Suprapubic skin (tissue), 4 donors: ENCODE results near the gene RAVER1. TPM values are rescaled to one million over a fixed set of nuclear protein-coding genes. Genes with fewer than 3 reads are reported as not detected.

Experiments used
- DNase-seq, 2 donors: peaks; one replicate each; pipeline ENCODE4 v3.0.0-alpha.2; 2019; ENCODE audit warnings: low spot score in 2 of 2
- H3K27ac ChIP-seq: fragments of 200-600 bp; sonication (generic); one replicate; pipeline ENCODE4 v1.5.1; 2019
- H3K27me3 ChIP-seq: fragments of 200-600 bp; sonication (generic); one replicate; pipeline ENCODE4 v1.5.1; 2019
- H3K36me3 ChIP-seq: fragments of 200-600 bp; sonication (generic); one replicate; pipeline ENCODE4 v1.5.1; 2019
- H3K4me1 ChIP-seq: fragments of 200-600 bp; sonication (generic); one replicate; pipeline ENCODE4 v1.5.1; 2019
- H3K4me3 ChIP-seq: fragments of 200-600 bp; sonication (generic); one replicate; pipeline ENCODE4 v1.5.1; 2019; ENCODE audit warnings: mild to moderate bottlenecking
- H3K9me3 ChIP-seq: fragments of 200-600 bp; sonication (generic); one replicate; pipeline ENCODE4 v1.5.1; 2019
- EP300 ChIP-seq: sonication (generic); formaldehyde crosslinking; IDR thresholded peaks from one replicate; pipeline ENCODE4 v1.6.1; 2017; ENCODE audit warnings: antibody characterized with exemption
- POLR2A ChIP-seq, 2 donors: fragments of 450-650 bp; IDR thresholded peaks; one replicate each; pipeline ENCODE4 v1.6.1; 2017; ENCODE audit warnings: antibody characterized with exemption in 2 of 2, mild to moderate bottlenecking in 2 of 2, moderate library complexity in 2 of 2
- POLR2AphosphoS5 ChIP-seq, 3 donors: sonication (generic); formaldehyde crosslinking; IDR thresholded peaks; one replicate each; pipeline ENCODE4 v1.6.1; 2017; ENCODE audit warnings: antibody characterized with exemption in 3 of 3
- whole genome bisulfite sequencing: methylation state at CpG from one replicate; pipeline ENCODE4 v1.1.5; 2018; 5-methylcytosine and 5-hydroxymethylcytosine counted together
- total RNA-seq, 4 donors: library from RNA; depleted of rRNA; stranded (reverse); fragments of >200 nt; gene quantifications; one replicate each; pipeline ENCODE4 v1.1.0, GENCODE V29; 2016
- TF ChIP-seq, protein P1 (sequence below), 2 donors: fragments of 200-600 bp in 1 of 2; fragments of 450-650 bp in 1 of 2; sonication (generic) in 1 of 2; IDR thresholded peaks; one replicate each; pipeline ENCODE4 v1.5.1; 2016 to 2019; ENCODE audit warnings: antibody characterized with exemption in 2 of 2, mild to moderate bottlenecking in 1 of 2, moderate library complexity in 1 of 2

Gene RAVER1
- total RNA-seq, 4 donors from 2014 or later: 18.4 to 27.8 (median 24.8) TPM

DNA sequence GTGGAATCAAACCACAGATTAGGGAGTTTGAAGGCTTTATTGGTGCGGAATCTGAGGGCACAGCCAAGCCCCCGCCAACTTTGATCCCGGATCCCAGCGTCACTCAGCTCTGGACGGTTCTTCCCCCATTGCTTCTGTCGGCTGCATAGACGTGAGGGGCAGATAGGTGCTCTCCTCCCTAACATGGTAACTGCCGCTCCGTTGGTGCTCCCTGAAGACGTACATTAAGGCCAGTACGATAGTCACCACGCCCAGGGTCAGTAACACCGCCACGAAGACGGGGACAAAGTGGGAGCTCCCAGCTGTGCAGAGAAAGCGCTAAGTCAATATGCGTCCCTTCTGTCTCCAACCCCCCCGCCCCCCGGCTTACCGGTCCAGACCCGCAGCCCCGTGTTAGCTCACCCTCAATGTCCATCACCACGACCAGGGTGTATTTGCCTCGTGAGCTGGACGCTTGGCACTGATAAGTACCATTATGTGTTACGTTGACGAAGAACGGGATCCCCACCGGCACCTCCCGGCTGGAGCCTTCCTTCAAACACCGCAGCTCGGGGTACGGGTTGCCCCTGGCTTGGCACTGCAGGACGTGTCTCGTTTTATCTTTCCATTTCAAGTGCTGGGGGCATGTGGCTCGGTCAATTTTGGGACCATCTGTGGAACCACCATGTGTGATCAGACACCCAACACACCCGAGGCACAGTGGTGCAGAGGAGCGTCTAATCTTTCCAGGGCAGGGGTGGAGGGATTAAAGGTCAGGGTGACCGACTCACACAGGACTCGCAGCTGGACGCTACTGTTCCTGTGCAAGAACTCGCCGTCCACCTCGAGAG, 644 bp upstream of the RAVER1 start:
- H3K9me3 ChIP-seq: no peaks in the 10 kb centered on the region
- peak overlapping the region; percentile 85 for H3K4me3 ChIP-seq
- H3K36me3 ChIP-seq: peaks cover 16% of the 10 kb centered on the region
- WGBS: under 1% methylated on average over 19 of the region's 44 CpGs
- DNase-seq: no peak
- peaks cover 31% of the 10 kb centered on the region for H3K4me1 ChIP-seq
- TF ChIP-seq, protein P1, sequence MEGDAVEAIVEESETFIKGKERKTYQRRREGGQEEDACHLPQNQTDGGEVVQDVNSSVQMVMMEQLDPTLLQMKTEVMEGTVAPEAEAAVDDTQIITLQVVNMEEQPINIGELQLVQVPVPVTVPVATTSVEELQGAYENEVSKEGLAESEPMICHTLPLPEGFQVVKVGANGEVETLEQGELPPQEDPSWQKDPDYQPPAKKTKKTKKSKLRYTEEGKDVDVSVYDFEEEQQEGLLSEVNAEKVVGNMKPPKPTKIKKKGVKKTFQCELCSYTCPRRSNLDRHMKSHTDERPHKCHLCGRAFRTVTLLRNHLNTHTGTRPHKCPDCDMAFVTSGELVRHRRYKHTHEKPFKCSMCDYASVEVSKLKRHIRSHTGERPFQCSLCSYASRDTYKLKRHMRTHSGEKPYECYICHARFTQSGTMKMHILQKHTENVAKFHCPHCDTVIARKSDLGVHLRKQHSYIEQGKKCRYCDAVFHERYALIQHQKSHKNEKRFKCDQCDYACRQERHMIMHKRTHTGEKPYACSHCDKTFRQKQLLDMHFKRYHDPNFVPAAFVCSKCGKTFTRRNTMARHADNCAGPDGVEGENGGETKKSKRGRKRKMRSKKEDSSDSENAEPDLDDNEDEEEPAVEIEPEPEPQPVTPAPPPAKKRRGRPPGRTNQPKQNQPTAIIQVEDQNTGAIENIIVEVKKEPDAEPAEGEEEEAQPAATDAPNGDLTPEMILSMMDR (IDR thresholded peaks at IDR 0.05): no peak
- TF ChIP-seq POLR2AphosphoS5 (IDR thresholded peaks at IDR 0.05) (no peak), EP300 (no peak), POLR2A (IDR thresholded peaks at IDR 0.05) (no peak)
- H3K27ac ChIP-seq: peak overlapping the region; percentile 86
- H3K27me3 ChIP-seq: no peaks in the 10 kb centered on the region

DNA sequence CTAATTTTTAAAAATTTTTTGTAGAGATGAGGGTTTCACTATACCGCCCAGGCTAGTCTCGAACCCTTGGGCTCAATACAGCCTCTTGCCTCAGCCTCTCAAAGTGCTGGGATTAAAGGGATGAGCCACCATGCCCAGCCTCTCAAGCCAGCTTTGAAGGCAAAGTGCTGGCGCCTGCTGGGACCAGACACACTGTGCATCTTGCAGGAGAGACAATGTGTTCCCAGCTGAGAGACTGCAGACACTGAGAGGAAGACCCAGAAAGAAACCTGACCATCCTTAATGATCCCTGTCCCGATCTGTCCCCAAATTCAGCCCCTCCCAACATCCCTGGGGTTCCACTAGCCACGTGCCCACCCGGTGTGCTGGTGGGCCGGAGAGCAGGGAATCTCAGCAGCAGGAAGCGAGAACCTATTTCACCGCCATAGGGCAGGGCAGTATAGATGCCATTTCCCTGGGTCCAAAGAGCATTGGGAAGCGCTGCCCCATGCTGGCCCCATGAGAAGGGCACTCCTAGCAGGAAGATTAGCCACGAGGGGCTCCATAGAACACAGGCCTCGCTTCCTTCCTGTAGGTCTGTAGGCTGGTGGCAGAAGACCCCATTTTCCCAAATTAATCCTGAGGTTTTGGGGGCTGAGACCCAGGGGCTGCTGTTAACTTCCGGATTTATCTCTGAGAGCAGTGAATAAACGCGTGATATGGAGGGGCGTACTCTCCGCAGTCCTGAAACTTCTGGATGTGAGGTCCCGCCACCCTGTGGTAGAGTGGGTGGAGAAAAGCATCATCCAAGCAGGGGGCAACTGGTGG, 968 bp downstream of the RAVER1 start:
- no peaks in the 10 kb centered on the region for H3K27me3 ChIP-seq
- TF ChIP-seq EP300 (no peak), POLR2AphosphoS5 (IDR thresholded peaks at IDR 0.05) (no peak)
- WGBS: 36% methylated on average over 18 of the region's 18 CpGs
- peaks cover 32% of the 10 kb centered on the region for H3K36me3 ChIP-seq
- H3K4me3 ChIP-seq: peak overlapping the region; percentile 85
- no peaks in the 10 kb centered on the region for H3K9me3 ChIP-seq
- DNase-seq: no peak
- H3K4me1 ChIP-seq: peaks cover 31% of the 10 kb centered on the region
- no peak overlapping the region for H3K27ac ChIP-seq

DNA sequence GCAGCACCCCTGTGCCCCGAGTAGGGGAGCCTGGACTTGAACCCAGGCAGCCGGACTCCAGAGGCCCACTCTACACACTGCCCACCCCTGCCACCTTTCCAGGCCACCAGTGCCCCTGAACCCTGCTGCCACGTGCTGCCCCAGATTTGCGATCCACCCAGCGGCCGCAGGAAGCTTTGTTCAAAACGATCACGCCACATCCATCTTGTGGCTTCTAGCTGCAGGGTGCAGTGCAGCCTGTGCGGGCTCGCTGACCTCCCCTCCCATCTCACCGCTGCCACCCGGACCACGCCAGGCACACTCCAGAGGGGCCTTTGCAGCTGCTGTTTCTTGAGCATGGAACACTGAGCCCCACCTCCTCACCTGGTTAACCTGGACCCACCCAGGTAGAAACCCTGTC, 3.8 kb downstream of the RAVER1 start:
- no peak for DNase-seq
- TF ChIP-seq EP300: no peak
- no peak for TF ChIP-seq POLR2AphosphoS5 (IDR thresholded peaks at IDR 0.05)
- TF ChIP-seq POLR2A (IDR thresholded peaks at IDR 0.05): no peak
- TF ChIP-seq, protein P1 (IDR thresholded peaks at IDR 0.05): no peak
- Histone ChIP-seq H3K27ac (no peak overlapping the region), H3K9me3 (no peaks in the 10 kb centered on the region), H3K4me1 (peaks cover 25% of the 10 kb centered on the region), H3K4me3 (no peak overlapping the region), H3K27me3 (no peaks in the 10 kb centered on the region), H3K36me3 (peaks cover 59% of the 10 kb centered on the region)
- WGBS: 95% methylated on average over 13 of the region's 13 CpGs

DNA sequence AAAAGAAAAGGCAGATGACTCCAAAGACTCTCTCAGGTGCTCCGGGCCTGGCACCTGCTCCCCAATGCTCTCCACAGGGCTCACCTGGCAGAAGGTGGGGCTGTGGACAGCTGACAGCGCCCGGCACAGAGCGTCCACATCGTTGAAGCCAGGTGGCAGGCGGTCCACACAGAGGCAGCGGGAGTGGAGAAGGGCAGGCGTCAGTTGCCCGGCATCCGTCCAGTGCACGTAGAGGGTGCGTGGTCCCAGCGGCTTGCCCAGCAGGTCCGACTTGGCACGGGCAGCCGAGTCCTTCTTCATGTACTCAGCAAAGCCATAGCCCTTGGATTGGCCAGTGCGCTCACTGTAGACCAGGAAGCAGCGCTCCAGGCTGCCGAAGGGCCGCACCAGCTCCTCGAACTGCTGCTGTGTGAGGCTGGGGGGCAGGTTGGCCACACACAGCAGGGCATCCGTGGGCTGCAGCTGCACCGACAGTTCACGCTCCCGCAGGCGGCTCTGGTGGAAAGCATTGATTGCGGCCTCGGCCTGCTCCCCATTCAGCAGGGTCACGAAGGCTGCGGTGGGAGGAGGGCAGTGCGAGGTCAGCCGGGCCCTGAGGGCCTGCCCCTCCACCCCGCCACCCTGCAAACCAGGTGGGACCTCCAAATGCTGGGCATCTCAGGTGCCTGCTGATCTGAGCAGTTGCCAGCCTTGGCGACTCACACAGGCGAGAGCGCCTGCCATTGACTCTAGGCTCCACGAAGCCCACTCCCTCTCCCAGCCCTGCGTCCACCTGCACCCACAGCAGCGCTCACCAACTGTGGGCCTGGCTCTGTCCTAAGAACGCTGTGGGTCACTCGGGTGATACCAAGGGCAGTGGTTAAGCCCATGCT, 4.5 kb downstream of the RAVER1 start:
- peaks cover 66% of the 10 kb centered on the region for H3K36me3 ChIP-seq
- no peaks in the 10 kb centered on the region for H3K27me3 ChIP-seq
- DNase-seq: no peak
- WGBS: 93% methylated on average over 20 of the region's 41 CpGs
- TF ChIP-seq POLR2AphosphoS5 (IDR thresholded peaks at IDR 0.05) (no peak), POLR2A (IDR thresholded peaks at IDR 0.05) (no peak), EP300 (no peak)
- TF ChIP-seq, protein P1 (IDR thresholded peaks at IDR 0.05): no peak
- no peak overlapping the region for H3K4me3 ChIP-seq
- no peaks in the 10 kb centered on the region for H3K9me3 ChIP-seq
- H3K4me1 ChIP-seq: peaks cover 17% of the 10 kb centered on the region
- H3K27ac ChIP-seq: no peak overlapping the region

DNA sequence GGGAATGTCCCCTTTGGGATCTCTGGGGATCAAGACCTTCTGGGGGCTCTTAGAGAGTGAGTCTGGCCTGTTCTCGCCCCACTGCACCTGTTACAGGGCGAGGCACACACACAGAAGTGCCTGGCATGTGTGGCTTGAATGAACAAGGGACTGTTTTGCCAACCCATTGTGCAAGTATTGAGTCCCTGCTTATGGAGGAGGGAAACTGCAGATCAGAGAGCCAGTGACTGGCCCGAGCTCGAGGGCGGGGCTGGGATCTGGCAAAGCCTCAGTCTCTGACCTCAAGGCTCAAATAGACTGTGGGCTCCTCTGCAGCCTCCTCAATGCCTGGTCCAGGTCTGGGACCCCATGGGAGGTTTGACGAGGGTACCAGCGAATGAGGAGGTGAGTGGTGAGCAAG, 5.5 kb downstream of the RAVER1 start:
- Histone ChIP-seq H3K4me3 (no peak overlapping the region), H3K27ac (no peak overlapping the region), H3K4me1 (peaks cover 13% of the 10 kb centered on the region), H3K9me3 (no peaks in the 10 kb centered on the region), H3K36me3 (peaks cover 76% of the 10 kb centered on the region), H3K27me3 (no peaks in the 10 kb centered on the region)
- TF ChIP-seq POLR2AphosphoS5 (IDR thresholded peaks at IDR 0.05) (no peak), EP300 (no peak), POLR2A (IDR thresholded peaks at IDR 0.05) (no peak)
- TF ChIP-seq, protein P1 (IDR thresholded peaks at IDR 0.05): no peak
- 86% methylated on average over 5 of the region's 7 CpGs for WGBS
- no peak for DNase-seq
